GM12878 (cell line): ENCODE measurements around the gene FAM50A.

Experiments
- BRCA1 ChIP-seq: IDR thresholded peaks from 2 replicates; pipeline ENCODE4 v1.6.1; 2011; ENCODE audit warnings: low read depth, low read length, improper control_type of control experiment
- EZH2 ChIP-seq: IDR thresholded peaks from 2 replicates; pipeline ENCODE4 v1.6.1; 2012; ENCODE audit warnings: low read depth, mild to moderate bottlenecking, control low read depth, inconsistent platforms, low read length, borderline replicate concordance; ENCODE audit not compliant: control insufficient read depth
- FOXM1 ChIP-seq: IDR thresholded peaks from 2 replicates; pipeline ENCODE4 v1.6.1; 2012; ENCODE audit warnings: low read depth, mild to moderate bottlenecking, inconsistent platforms, low read length, moderate library complexity
- MYC ChIP-seq: IDR thresholded peaks from 2 replicates; pipeline ENCODE4 v1.6.1; 2011; ENCODE audit warnings: mild to moderate bottlenecking, low read length, moderate library complexity, inconsistent platforms; ENCODE audit not compliant: insufficient read depth, insufficient replicate concordance, insufficient read length, severe bottlenecking
- POLR2A ChIP-seq: IDR thresholded peaks from 2 replicates; pipeline ENCODE4 v1.6.1; 2011; ENCODE audit warnings: low read depth, mild to moderate bottlenecking, low read length
- POLR2AphosphoS5 ChIP-seq: IDR thresholded peaks from 2 replicates; pipeline ENCODE4 v1.6.1; 2011; ENCODE audit warnings: mild to moderate bottlenecking, low read length, inconsistent platforms
- RAD21 ChIP-seq: IDR thresholded peaks from 2 replicates; pipeline ENCODE4 v1.6.1; 2011; ENCODE audit warnings: mild to moderate bottlenecking, low read depth, low read length, moderate library complexity; ENCODE audit not compliant: insufficient read depth
- SUZ12 ChIP-seq: fragments of 200-600 bp; sonication (generic); IDR thresholded peaks from one replicate; pipeline ENCODE4 v1.6.1; 2018; ENCODE audit warnings: antibody characterized with exemption, mild to moderate bottlenecking; ENCODE audit not compliant: unreplicated experiment
- ZNF24 ChIP-seq: fragments of 450-650 bp; IDR thresholded peaks from 2 replicates; pipeline ENCODE4 v1.6.1; 2017; ENCODE audit warnings: antibody characterized with exemption, mild to moderate bottlenecking
- ZNF274 ChIP-seq: IDR thresholded peaks from one replicate; pipeline ENCODE4 v1.8.0; 2011; ENCODE audit not compliant: insufficient read length, insufficient read depth
- ZNF384 ChIP-seq: IDR thresholded peaks from 2 replicates; pipeline ENCODE4 v1.6.1; 2012; ENCODE audit warnings: low read depth, mild to moderate bottlenecking, low read length, improper control_type of control experiment, borderline replicate concordance
- ZZZ3 ChIP-seq: IDR thresholded peaks from 2 replicates; pipeline ENCODE4 v1.6.1; 2011; ENCODE audit warnings: low read depth; ENCODE audit not compliant: control insufficient read depth, insufficient read length
- TF ChIP-seq, protein P1 (sequence below): IDR thresholded peaks from 2 replicates; pipeline ENCODE4 v1.6.1; 2011; ENCODE audit warnings: borderline replicate concordance, low read depth, mild to moderate bottlenecking, moderate library complexity, low read length; ENCODE audit not compliant: insufficient read depth, poor library complexity, severe bottlenecking
- TF ChIP-seq, protein P2 (sequence below), 3 experiments: IDR thresholded peaks in 2 of 3; conservative IDR thresholded peaks in 1 of 3; 2 replicates each; pipeline ENCODE4 v1.5.1; 2011; ENCODE audit warnings: low read depth in 3 of 3, low read length in 3 of 3, mild to moderate bottlenecking in 3 of 3, control low read depth in 2 of 3, moderate library complexity in 2 of 3, inconsistent platforms in 1 of 3, mixed read lengths in 1 of 3; ENCODE audit not compliant: control insufficient read depth in 2 of 3, insufficient read depth in 1 of 3; ENCODE audit errors: extremely low read depth in 1 of 3

DNA sequence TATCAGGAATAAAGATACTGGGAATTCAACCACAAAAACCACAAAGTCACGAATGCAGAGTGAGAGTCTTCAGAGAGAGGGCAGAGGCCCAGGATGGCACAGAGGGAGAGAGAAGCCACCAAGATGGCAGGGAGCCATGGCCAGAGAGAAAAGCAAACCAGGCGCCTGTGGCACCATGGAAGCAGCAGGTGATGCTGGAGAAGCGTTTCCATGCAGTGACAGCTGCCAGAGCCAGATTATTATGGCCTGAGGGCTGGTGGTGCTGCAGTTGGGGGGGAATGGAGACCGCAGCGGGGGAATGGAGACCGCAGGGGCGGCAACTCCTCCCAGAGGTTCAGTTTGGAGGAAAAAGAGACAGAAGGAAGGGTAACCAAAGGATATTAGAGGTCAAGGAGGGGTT lies 26.8 kb upstream of the FAM50A start:
- no peak for TF ChIP-seq ZZZ3
- TF ChIP-seq, protein P1, sequence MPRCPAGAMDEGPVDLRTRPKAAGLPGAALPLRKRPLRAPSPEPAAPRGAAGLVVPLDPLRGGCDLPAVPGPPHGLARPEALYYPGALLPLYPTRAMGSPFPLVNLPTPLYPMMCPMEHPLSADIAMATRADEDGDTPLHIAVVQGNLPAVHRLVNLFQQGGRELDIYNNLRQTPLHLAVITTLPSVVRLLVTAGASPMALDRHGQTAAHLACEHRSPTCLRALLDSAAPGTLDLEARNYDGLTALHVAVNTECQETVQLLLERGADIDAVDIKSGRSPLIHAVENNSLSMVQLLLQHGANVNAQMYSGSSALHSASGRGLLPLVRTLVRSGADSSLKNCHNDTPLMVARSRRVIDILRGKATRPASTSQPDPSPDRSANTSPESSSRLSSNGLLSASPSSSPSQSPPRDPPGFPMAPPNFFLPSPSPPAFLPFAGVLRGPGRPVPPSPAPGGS = no peak
- TF ChIP-seq POLR2AphosphoS5 = no peak
- no peak for TF ChIP-seq ZNF274
- no peak for TF ChIP-seq POLR2A
- TF ChIP-seq, protein P2, sequence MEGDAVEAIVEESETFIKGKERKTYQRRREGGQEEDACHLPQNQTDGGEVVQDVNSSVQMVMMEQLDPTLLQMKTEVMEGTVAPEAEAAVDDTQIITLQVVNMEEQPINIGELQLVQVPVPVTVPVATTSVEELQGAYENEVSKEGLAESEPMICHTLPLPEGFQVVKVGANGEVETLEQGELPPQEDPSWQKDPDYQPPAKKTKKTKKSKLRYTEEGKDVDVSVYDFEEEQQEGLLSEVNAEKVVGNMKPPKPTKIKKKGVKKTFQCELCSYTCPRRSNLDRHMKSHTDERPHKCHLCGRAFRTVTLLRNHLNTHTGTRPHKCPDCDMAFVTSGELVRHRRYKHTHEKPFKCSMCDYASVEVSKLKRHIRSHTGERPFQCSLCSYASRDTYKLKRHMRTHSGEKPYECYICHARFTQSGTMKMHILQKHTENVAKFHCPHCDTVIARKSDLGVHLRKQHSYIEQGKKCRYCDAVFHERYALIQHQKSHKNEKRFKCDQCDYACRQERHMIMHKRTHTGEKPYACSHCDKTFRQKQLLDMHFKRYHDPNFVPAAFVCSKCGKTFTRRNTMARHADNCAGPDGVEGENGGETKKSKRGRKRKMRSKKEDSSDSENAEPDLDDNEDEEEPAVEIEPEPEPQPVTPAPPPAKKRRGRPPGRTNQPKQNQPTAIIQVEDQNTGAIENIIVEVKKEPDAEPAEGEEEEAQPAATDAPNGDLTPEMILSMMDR (IDR thresholded peaks at IDR 0.05 in 2 of 3, conservative IDR thresholded peaks at IDR 0.05 in 1 of 3; ENCODE audit: control insufficient read depth in 2 of 3, extremely low read depth in 1 of 3, insufficient read depth in 1 of 3, low read depth in 3 of 3, low read length in 3 of 3) = no peak
- no peak for TF ChIP-seq BRCA1
- no peak for TF ChIP-seq EZH2
- TF ChIP-seq ZNF384 = no peak
- TF ChIP-seq ZNF24 = no peak
- TF ChIP-seq FOXM1 = no peak
- TF ChIP-seq MYC = no peak
- no peak for TF ChIP-seq RAD21
- TF ChIP-seq SUZ12 = no peak
